Psoas muscle (tissue), 8 donors: Measurements from ENCODE around the gene MFSD1. TPM values are rescaled to one million over a fixed set of nuclear protein-coding genes. Genes with fewer than 3 reads are reported as not detected.

Source experiments
- ATAC-seq, 4 donors: fragments of 200-7000 bp; cut with Tn5 transposase; one replicate each; pipeline ENCODE4 v1.9.1; 2020; ENCODE audit warnings: moderate library complexity in 3 of 4, mild to moderate bottlenecking in 2 of 4
- DNase-seq, 2 donors: peaks; one replicate each; pipeline ENCODE4 v3.0.0-alpha.2; 2020
- H3K27ac ChIP-seq: fragments of 200-600 bp; one replicate; pipeline ENCODE4 v1.8.0; 2022
- H3K27me3 ChIP-seq, 3 donors: fragments of 200-600 bp in 1 of 3; one replicate each; pipeline versions ENCODE4 v1.6.1 to v1.8.0; 2013 to 2022; ENCODE audit warnings: low read length in 2 of 3, mild to moderate bottlenecking in 2 of 3, moderate library complexity in 1 of 3; ENCODE audit not compliant: insufficient read depth in 3 of 3
- H3K36me3 ChIP-seq, 2 donors: fragments of 200-600 bp in 1 of 2; one replicate each; pipeline versions ENCODE4 v1.6.1 to v1.8.0; 2013 to 2022; ENCODE audit warnings: low read depth in 1 of 2, mild to moderate bottlenecking in 1 of 2, moderate library complexity in 1 of 2; ENCODE audit not compliant: insufficient read depth in 1 of 2
- H3K4me1 ChIP-seq: fragments of 200-600 bp; one replicate; pipeline ENCODE4 v1.8.0; 2022
- H3K4me3 ChIP-seq: fragments of 200-600 bp; one replicate; pipeline ENCODE4 v1.8.0; 2022; ENCODE audit warnings: mild to moderate bottlenecking
- H3K9me3 ChIP-seq: fragments of 200-600 bp; one replicate; pipeline ENCODE4 v1.8.0; 2022
- WGBS, 3 donors: extraction: QIAGEN DNeasy Blood & Tissue Kit; methylation state at CpG; one replicate each; pipeline versions ENCODE4 v1.1.6 to v1.1.7; 2013; 5-methylcytosine and 5-hydroxymethylcytosine counted together
- intact Hi-C, 2 donors: fragments of 100-400 bp; cut with DNase I; formaldehyde crosslinking; loops; one replicate each; pipeline versions ENCODE4 v1.11.0 to v1.14.2; 2022
- polyA plus RNA-seq, 3 donors: library from polyadenylated mRNA; stranded (reverse); fragments of 200-250 nt; gene quantifications; one replicate each; pipeline ENCODE4 v1.2.3, GENCODE V29; 2013
- total RNA-seq, 4 donors: library from RNA; stranded (reverse); fragmentation: NEBNext Ultra II Directional in 2 of 4; extraction: Animal tissue kit (Norgen Biotek cat#: 25700) in 2 of 4; gene quantifications; one replicate each; pipeline versions ENCODE4 v1.2.1 to v1.2.4, GENCODE V29; 2021 to 2023
- TF ChIP-seq, protein P1 (sequence below): fragments of 200-600 bp; IDR thresholded peaks from one replicate; pipeline ENCODE4 v1.8.0; 2022; ENCODE audit warnings: antibody characterized with exemption
- donor health status: healthy with polysubstance abuse.
- donor health status: DM: no; HTN: no; CAD: no; lungs with moderate emphysema.
- donor health status: Bipolar disorder and iron deficiency.
- donor health status: healthy.
- donor health status: DM: yes; HTN: yes; CAD: no.
- donor health status: DM: no; HTN: no; CAD: no.
- donor health status: DM: no; HTN: no; CAD: no.
- donor health status: DM: yes; HTN: yes; CAD: no.

The MFSD1 gene
- total and polyA plus RNA-seq, 7 donors: 10.6 to 29.6 (median 18.4) TPM

DNA sequence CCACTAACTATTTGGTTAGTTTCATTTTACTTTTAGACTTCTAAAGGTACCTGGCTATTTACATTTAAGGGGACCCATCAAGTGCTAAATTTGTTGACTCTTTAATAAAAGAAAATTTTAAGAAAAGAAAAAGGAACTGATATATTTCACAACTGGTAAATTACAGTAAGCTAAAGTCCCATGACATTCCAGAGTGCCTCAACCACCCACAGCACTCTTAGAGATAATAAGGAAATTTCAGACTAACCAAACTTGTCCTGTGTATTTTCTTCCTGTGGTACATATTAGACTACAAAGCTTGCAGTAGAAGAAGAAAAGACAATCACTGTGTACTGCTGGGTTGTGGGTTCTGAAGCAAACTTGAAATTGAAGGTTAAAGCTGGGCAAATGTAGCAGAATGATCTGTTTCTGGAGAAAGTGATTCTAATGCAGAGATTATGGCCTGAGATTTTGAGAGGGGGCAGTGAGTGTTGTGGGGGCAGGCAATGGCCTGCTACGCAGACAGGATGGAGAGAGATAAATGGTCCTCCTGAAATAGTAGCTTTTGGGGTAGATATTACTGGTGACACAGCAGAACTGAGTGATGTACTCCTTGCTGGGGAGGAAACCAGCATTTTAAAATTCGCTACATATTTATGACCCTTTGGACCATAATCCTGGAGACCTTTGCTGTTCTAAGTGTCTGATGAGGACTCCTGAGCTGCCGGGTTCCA is 24.5 kb upstream of the MFSD1 start:
- no peaks in the 10 kb centered on the region for H3K4me1 ChIP-seq
- no peak overlapping the region for H3K4me3 ChIP-seq
- no peaks in the 10 kb centered on the region for H3K36me3 ChIP-seq
- WGBS, 3 donors: 72 to 80% (median 75%) methylated on average over 3 of the region's 3 CpGs
- TF ChIP-seq, protein P1, sequence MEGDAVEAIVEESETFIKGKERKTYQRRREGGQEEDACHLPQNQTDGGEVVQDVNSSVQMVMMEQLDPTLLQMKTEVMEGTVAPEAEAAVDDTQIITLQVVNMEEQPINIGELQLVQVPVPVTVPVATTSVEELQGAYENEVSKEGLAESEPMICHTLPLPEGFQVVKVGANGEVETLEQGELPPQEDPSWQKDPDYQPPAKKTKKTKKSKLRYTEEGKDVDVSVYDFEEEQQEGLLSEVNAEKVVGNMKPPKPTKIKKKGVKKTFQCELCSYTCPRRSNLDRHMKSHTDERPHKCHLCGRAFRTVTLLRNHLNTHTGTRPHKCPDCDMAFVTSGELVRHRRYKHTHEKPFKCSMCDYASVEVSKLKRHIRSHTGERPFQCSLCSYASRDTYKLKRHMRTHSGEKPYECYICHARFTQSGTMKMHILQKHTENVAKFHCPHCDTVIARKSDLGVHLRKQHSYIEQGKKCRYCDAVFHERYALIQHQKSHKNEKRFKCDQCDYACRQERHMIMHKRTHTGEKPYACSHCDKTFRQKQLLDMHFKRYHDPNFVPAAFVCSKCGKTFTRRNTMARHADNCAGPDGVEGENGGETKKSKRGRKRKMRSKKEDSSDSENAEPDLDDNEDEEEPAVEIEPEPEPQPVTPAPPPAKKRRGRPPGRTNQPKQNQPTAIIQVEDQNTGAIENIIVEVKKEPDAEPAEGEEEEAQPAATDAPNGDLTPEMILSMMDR: no peak
- no peak overlapping the region for H3K27ac ChIP-seq
- no peak for DNase-seq
- intact Hi-C loops: no loop called here
- ATAC-seq: no peak
- H3K9me3 ChIP-seq: no peaks in the 10 kb centered on the region
- H3K27me3 ChIP-seq: no peaks in the 10 kb centered on the region

DNA sequence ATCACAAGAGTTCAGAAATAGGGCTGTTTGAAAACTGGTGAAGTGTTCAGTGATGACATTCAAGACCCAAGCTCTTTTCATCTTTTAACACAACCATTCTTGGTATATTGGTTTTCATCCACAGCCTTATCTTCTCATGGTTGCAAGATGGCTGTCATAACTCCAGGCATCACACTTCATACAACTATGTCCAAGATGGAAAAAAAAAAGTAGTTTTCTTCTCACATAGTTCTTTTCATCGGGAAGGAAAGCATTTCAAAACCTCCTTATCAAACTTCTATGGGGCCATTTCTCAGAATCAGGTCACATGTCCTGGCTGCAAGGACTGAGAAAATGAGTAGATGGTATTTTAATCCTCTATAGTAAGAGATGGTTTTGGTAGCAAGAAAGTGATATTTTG is 21.1 kb upstream of the MFSD1 start:
- TF ChIP-seq, protein P1: no peak

DNA sequence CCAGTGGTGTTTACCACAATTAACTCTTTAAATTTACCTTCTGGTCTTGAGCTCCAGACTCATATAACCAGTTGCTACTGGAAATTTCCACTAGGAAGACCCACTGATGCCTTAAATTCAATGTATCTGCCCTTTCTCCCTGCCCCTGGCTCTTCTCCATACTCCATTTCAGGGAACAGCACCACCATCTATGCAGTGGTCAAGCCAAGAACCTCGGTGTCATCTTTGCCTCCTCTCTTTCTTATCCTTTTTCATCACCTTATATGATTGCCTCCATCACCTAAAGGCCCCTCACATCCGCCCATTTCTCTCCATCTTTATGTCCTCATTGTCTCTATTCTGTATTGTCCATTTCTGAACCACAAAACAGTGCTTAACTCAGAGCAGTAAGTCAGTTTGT is 20.7 kb upstream of the MFSD1 start:
- Histone ChIP-seq H3K4me1 (no peaks in the 10 kb centered on the region), H3K27ac (no peak overlapping the region), H3K36me3 (no peaks in the 10 kb centered on the region), H3K27me3 (no peaks in the 10 kb centered on the region), H3K4me3 (no peak overlapping the region), H3K9me3 (no peaks in the 10 kb centered on the region)
- intact Hi-C loops: no loop called here
- DNase-seq (no peak), ATAC-seq (no peak)
- 92 to 98% (median 96%) methylated on average over 2 of the region's 2 CpGs for WGBS, 3 donors
- TF ChIP-seq, protein P1: no peak

More for the DNA sequence above, 21.1 kb upstream of the MFSD1 start:
- H3K36me3 ChIP-seq: no peaks in the 10 kb centered on the region
- intact Hi-C loops: no loop called here
- DNase-seq: no peak
- no peak for ATAC-seq
- H3K4me1 ChIP-seq: no peaks in the 10 kb centered on the region
- no peak overlapping the region for H3K4me3 ChIP-seq
- no peak overlapping the region for H3K27ac ChIP-seq
- no peaks in the 10 kb centered on the region for H3K9me3 ChIP-seq
- 86 to 94% (median 88%) methylated on average over 1 of the region's 1 CpG for WGBS, 3 donors
- H3K27me3 ChIP-seq: no peaks in the 10 kb centered on the region

DNA sequence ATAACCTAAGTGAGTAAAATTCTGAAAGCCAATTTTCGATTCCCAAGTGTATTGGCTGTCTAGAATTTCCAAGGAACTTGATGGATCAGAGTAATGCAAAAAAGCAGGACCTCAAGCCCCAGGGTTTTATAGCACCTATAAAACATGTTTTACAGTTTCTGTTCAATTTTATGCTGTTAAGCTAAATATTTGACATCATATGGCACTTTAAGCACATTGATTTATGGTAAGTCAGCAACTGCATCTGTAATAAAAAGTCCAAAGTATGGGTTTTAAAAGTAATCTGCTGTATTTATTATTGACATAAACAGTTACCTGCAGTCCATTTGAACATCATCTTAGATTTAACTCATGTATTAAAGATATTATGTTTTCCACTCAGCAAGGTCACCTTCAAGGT is 20.0 kb upstream of the MFSD1 start:
- no peaks in the 10 kb centered on the region for H3K27me3 ChIP-seq
- no peak overlapping the region for H3K4me3 ChIP-seq
- no peaks in the 10 kb centered on the region for H3K36me3 ChIP-seq
- H3K9me3 ChIP-seq: peaks cover 1% of the 10 kb centered on the region
- no peak for ATAC-seq
- H3K4me1 ChIP-seq: no peaks in the 10 kb centered on the region
- intact Hi-C loops: no loop called here
- no peak for DNase-seq
- no peak overlapping the region for H3K27ac ChIP-seq
- WGBS, 3 donors: 55 to 65% (median 57%) methylated on average over 1 of the region's 1 CpG
- TF ChIP-seq, protein P1: no peak
